ENCODE results near the gene CLDN1. TPM values are rescaled to one million over a fixed set of nuclear protein-coding genes. Genes with fewer than 3 reads are reported as not detected.

Gene CLDN1
- total and polyA plus RNA-seq, 2 of the 13 experiments (the other 11 are each of a cell fraction or from before 2014, with no cell fraction given): 42.7 to 51.6 TPM

DNA sequence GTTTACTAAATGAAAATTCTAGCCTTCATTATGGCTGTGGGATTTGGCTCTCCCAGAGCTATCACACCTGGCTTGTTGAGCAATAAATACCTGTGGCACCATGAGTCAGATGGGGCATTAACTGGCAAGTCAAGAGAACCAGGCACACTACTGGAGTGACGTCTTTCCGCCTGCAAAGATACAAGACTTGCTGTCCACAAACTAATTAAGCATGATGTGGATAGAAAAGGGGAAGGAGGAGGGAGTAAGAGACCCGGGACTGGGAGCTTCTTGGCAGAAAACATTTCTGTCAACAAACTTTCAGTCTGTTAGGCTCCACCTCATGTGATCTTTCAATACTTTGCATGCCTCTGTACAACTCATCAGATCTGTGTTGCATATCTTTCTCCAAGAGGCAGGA lies 56.5 kb downstream of the CLDN1 start (continued):
- TF ChIP-seq, protein P1, sequence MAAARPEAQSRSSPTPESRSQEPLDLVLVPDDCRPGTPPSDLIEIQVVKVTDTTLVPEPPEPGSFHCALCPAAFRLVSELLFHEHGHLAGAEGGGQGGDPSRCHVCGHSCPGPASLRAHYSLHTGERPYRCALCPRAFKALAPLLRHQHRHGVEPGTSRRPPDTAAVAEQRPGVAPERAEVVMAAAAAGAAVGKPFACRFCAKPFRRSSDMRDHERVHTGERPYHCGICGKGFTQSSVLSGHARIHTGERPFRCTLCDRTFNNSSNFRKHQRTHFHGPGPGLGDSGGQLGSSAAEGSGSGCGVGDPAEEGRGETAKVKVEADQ (CRISPR knock-in tag; IDR thresholded peaks at IDR 0.05; ENCODE audit: borderline replicate concordance): no peak
- TF ChIP-seq, protein P2, sequence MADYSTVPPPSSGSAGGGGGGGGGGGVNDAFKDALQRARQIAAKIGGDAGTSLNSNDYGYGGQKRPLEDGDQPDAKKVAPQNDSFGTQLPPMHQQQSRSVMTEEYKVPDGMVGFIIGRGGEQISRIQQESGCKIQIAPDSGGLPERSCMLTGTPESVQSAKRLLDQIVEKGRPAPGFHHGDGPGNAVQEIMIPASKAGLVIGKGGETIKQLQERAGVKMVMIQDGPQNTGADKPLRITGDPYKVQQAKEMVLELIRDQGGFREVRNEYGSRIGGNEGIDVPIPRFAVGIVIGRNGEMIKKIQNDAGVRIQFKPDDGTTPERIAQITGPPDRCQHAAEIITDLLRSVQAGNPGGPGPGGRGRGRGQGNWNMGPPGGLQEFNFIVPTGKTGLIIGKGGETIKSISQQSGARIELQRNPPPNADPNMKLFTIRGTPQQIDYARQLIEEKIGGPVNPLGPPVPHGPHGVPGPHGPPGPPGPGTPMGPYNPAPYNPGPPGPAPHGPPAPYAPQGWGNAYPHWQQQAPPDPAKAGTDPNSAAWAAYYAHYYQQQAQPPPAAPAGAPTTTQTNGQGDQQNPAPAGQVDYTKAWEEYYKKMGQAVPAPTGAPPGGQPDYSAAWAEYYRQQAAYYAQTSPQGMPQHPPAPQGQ (CRISPR knock-in tag; IDR thresholded peaks at IDR 0.05; ENCODE audit: borderline replicate concordance): no peak
- TF ChIP-seq ZNF34 (CRISPR knock-in tag; IDR thresholded peaks at IDR 0.05; ENCODE audit: borderline replicate concordance) (no peak), ZNF33B (CRISPR knock-in tag; IDR thresholded peaks at IDR 0.05) (no peak), NCOA2 (CRISPR knock-in tag; IDR thresholded peaks at IDR 0.05) (no peak), EP300 (IDR thresholded peaks at IDR 0.05; ENCODE audit: low read depth in 2 of 2, low read length in 2 of 2) (no peak), EP300 (CRISPR knock-in tag; IDR thresholded peaks at IDR 0.05; ENCODE audit: borderline replicate concordance) (no peak)
- TF ChIP-seq, protein P3, sequence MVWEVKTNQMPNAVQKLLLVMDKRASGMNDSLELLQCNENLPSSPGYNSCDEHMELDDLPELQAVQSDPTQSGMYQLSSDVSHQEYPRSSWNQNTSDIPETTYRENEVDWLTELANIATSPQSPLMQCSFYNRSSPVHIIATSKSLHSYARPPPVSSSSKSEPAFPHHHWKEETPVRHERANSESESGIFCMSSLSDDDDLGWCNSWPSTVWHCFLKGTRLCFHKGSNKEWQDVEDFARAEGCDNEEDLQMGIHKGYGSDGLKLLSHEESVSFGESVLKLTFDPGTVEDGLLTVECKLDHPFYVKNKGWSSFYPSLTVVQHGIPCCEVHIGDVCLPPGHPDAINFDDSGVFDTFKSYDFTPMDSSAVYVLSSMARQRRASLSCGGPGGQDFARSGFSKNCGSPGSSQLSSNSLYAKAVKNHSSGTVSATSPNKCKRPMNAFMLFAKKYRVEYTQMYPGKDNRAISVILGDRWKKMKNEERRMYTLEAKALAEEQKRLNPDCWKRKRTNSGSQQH (CRISPR knock-in tag; IDR thresholded peaks at IDR 0.05; ENCODE audit: low read depth): no peak
- TF ChIP-seq, protein P4, sequence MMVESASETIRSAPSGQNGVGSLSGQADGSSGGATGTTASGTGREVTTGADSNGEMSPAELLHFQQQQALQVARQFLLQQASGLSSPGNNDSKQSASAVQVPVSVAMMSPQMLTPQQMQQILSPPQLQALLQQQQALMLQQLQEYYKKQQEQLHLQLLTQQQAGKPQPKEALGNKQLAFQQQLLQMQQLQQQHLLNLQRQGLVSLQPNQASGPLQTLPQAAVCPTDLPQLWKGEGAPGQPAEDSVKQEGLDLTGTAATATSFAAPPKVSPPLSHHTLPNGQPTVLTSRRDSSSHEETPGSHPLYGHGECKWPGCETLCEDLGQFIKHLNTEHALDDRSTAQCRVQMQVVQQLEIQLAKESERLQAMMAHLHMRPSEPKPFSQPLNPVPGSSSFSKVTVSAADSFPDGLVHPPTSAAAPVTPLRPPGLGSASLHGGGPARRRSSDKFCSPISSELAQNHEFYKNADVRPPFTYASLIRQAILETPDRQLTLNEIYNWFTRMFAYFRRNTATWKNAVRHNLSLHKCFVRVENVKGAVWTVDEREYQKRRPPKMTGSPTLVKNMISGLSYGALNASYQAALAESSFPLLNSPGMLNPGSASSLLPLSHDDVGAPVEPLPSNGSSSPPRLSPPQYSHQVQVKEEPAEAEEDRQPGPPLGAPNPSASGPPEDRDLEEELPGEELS (CRISPR knock-in tag; IDR thresholded peaks at IDR 0.05): no peak
- TF ChIP-seq, protein P5, sequence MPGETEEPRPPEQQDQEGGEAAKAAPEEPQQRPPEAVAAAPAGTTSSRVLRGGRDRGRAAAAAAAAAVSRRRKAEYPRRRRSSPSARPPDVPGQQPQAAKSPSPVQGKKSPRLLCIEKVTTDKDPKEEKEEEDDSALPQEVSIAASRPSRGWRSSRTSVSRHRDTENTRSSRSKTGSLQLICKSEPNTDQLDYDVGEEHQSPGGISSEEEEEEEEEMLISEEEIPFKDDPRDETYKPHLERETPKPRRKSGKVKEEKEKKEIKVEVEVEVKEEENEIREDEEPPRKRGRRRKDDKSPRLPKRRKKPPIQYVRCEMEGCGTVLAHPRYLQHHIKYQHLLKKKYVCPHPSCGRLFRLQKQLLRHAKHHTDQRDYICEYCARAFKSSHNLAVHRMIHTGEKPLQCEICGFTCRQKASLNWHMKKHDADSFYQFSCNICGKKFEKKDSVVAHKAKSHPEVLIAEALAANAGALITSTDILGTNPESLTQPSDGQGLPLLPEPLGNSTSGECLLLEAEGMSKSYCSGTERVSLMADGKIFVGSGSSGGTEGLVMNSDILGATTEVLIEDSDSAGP (CRISPR knock-in tag; IDR thresholded peaks at IDR 0.05; ENCODE audit: borderline replicate concordance): no peak
- TF ChIP-seq, protein P6, sequence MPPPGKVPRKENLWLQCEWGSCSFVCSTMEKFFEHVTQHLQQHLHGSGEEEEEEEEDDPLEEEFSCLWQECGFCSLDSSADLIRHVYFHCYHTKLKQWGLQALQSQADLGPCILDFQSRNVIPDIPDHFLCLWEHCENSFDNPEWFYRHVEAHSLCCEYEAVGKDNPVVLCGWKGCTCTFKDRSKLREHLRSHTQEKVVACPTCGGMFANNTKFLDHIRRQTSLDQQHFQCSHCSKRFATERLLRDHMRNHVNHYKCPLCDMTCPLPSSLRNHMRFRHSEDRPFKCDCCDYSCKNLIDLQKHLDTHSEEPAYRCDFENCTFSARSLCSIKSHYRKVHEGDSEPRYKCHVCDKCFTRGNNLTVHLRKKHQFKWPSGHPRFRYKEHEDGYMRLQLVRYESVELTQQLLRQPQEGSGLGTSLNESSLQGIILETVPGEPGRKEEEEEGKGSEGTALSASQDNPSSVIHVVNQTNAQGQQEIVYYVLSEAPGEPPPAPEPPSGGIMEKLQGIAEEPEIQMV (CRISPR knock-in tag; IDR thresholded peaks at IDR 0.05; ENCODE audit: low read depth): no peak
